Astrocyte of the spinal cord (primary cell): ENCODE results near the gene TLE1.

ENCODE experiments used
- DNase-seq: peaks from one replicate; pipeline ENCODE4 v3.0.0; 2011; ENCODE audit warnings: low read depth, low spot score
- H3K4me3 ChIP-seq: 2 replicates; pipeline ENCODE4 v1.5.1; 2011; ENCODE audit warnings: low read depth, mild to moderate bottlenecking, low read length, moderate library complexity
- CTCF ChIP-seq: IDR thresholded peaks from 2 replicates; pipeline ENCODE4 v1.5.1; 2012; ENCODE audit warnings: low read depth, mild to moderate bottlenecking, low read length, inconsistent platforms
- in situ Hi-C: cut with HindIII; loops from 2 replicates; pipeline ENCODE4 v1.10.0; 2017; ENCODE audit warnings: low sequenced_read_pairs

Gene TLE1

GRCh38 chr9:81620002-81620390 lies 69.4 kb downstream of the TLE1 start:
- in situ Hi-C loops, result no loop called here
- no peak for DNase-seq
- no peak for TF ChIP-seq CTCF
- no peak overlapping the region for H3K4me3 ChIP-seq

GRCh38 chr9:81619353-81620001 lies 69.9 kb downstream of the TLE1 start:
- in situ Hi-C loops, result no loop called here
- H3K4me3 ChIP-seq, result no peak overlapping the region
- TF ChIP-seq CTCF, result no peak
- peak; percentile 92 for DNase-seq

GRCh38 chr9:81618923-81619322 lies 70.4 kb downstream of the TLE1 start:
- in situ Hi-C loops, result no loop called here

GRCh38 chr9:81616141-81616540 lies 73.2 kb downstream of the TLE1 start:
- TF ChIP-seq CTCF, result no peak
- in situ Hi-C loops, result no loop called here
- DNase-seq, result no peak
- no peak overlapping the region for H3K4me3 ChIP-seq

More at GRCh38 chr9:81618923-81619322, 70.4 kb downstream of the TLE1 start:
- H3K4me3 ChIP-seq, result no peak overlapping the region
- no peak for DNase-seq
- no peak for TF ChIP-seq CTCF

DNA sequence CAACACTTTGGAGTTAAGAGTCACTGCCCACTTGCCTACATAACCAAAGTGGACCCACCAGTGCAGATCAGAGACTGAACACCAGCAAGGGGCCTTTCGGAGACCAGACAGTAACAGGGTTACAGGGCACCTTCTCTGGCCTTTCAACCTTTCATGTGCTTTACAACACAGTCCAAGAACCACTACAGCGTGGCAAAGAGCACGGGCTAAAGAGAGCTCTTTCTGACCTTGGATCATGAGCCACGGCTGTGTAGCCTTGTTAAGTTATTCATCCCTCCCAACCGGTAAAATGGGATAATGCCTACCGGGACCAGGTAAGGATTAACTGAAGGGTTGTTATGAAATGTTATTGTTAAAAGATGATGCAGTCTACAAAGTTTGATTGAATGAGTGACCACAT lies 75.0 kb downstream of the TLE1 start:
- DNase-seq, result no peak
- in situ Hi-C loops, result no loop called here
- no peak overlapping the region for H3K4me3 ChIP-seq
- TF ChIP-seq CTCF, result no peak

- no peak overlapping the region for H3K4me3 ChIP-seq
- peak; percentile 73 for DNase-seq
- in situ Hi-C loops, result no loop called here
- TF ChIP-seq CTCF, result no peak
These were observed 76.1 kb downstream of the TLE1 start for GRCh38 chr9:81613002-81613812.
